Transverse colon (tissue), 4 donors: ENCODE results near the gene NTNG1. TPM values are rescaled to one million over a fixed set of nuclear protein-coding genes. Genes with fewer than 3 reads are reported as not detected.

ENCODE experiments used
- DNase-seq: peaks from one replicate; pipeline ENCODE4 v3.0.0-alpha.2; 2019
- H3K27ac ChIP-seq, 4 donors: fragments of 200-600 bp; sonication (generic); 2 replicates each; pipeline ENCODE4 v1.5.1; 2016 to 2018; ENCODE audit warnings: inconsistent platforms in 4 of 4
- H3K27me3 ChIP-seq: fragments of 200-600 bp; sonication (generic); 2 replicates; pipeline ENCODE4 v1.5.1; 2017; ENCODE audit warnings: inconsistent platforms
- H3K36me3 ChIP-seq, 4 donors: fragments of 200-600 bp; sonication (generic); 2 replicates each; pipeline ENCODE4 v1.5.1; 2017 to 2019; ENCODE audit warnings: inconsistent platforms in 4 of 4
- H3K4me1 ChIP-seq, 4 donors: fragments of 200-600 bp; sonication (generic); 2 replicates each; pipeline ENCODE4 v1.5.1; 2017 to 2020; ENCODE audit warnings: inconsistent platforms in 4 of 4
- H3K4me3 ChIP-seq, 4 donors: fragments of 200-600 bp; sonication (generic); 1 replicate in 1 of 4; 2 replicates in 3 of 4; pipeline versions ENCODE4 v1.5.1 to v1.6.1; 2017 to 2019; ENCODE audit warnings: inconsistent platforms in 4 of 4
- H3K9me3 ChIP-seq, 2 donors: fragments of 200-600 bp; sonication (generic); 2 replicates each; pipeline ENCODE4 v1.5.1; 2017 to 2019; ENCODE audit warnings: inconsistent platforms in 2 of 2
- CTCF ChIP-seq, 5 experiments: fragments of 200-600 bp in 3 of 5; fragments of 450-650 bp in 2 of 5; sonication (generic) in 3 of 5; IDR thresholded peaks; 1 replicate in 2 of 5; 2 replicates in 3 of 5; pipeline ENCODE4 v1.5.1; 2016 to 2017; ENCODE audit warnings: antibody characterized with exemption in 5 of 5, inconsistent platforms in 3 of 5, mild to moderate bottlenecking in 2 of 5, moderate library complexity in 1 of 5
- EP300 ChIP-seq: sonication (generic); formaldehyde crosslinking; IDR thresholded peaks from one replicate; pipeline ENCODE4 v1.6.1; 2017; ENCODE audit warnings: antibody characterized with exemption, low read depth
- POLR2A ChIP-seq: fragments of 450-650 bp; IDR thresholded peaks from one replicate; pipeline ENCODE4 v1.6.1; 2016; ENCODE audit warnings: antibody characterized with exemption, mild to moderate bottlenecking, moderate library complexity
- POLR2AphosphoS5 ChIP-seq, 3 donors: sonication (generic); formaldehyde crosslinking; IDR thresholded peaks; one replicate each; pipeline ENCODE4 v1.6.1; 2016; ENCODE audit warnings: antibody characterized with exemption in 3 of 3
- WGBS, 2 donors: methylation state at CpG; one replicate each; pipeline ENCODE4 v1.1.5; 2018; ENCODE audit warnings: low coverage in 1 of 2; 5-methylcytosine and 5-hydroxymethylcytosine counted together
- in situ Hi-C, 4 donors: fragments of 200-750 bp; cut with MboI; loops; one replicate each; pipeline versions ENCODE4 v1.15.0 to v1.15.1; 2017; ENCODE audit warnings: low sequenced_read_pairs in 3 of 4, low pct_ligation_motif_present in 1 of 4, low pct_unique_long_range_greater_than_20kb in 1 of 4
- intact Hi-C: fragments of 100-400 bp; cut with DNase I; formaldehyde crosslinking; loops from one replicate; pipeline ENCODE4 v1.15.1; 2023; ENCODE audit warnings: low total_unique reads
- total RNA-seq, 4 donors: library from RNA; depleted of rRNA; stranded (reverse); fragments of >200 nt; gene quantifications; one replicate each; pipeline ENCODE4 v1.1.0, GENCODE V29; 2016

NTNG1 gene
- total RNA-seq, 4 donors from 2014 or later = 1.8 to 6.4 (median 3.5) TPM; not detected in 1

- in situ Hi-C loops (loop anchor here in 3 of 4 donors (25.0 kb wide), 2 partner anchors 293 to 318 kb away; no protein-coding TSS in a partner anchor), intact Hi-C loops (no loop called here)
- H3K27ac ChIP-seq = no peak overlapping the region
- H3K4me3 ChIP-seq = no peak overlapping the region
- TF ChIP-seq EP300 = no peak
- no peak for TF ChIP-seq CTCF (IDR thresholded peaks at IDR 0.05)
- no peak for TF ChIP-seq POLR2AphosphoS5 (IDR thresholded peaks at IDR 0.05)
- no peak for TF ChIP-seq POLR2A
- no peaks in the 10 kb centered on the region for H3K36me3 ChIP-seq
- H3K27me3 ChIP-seq = no peaks in the 10 kb centered on the region
- no peaks in the 10 kb centered on the region for H3K9me3 ChIP-seq
- WGBS, 2 donors = 69 to 75% methylated on average over 2 of the region's 2 CpGs
- no peak for DNase-seq
- H3K4me1 ChIP-seq = no peaks in the 10 kb centered on the region
Measured at GRCh38 chr1:107443860-107444259, 303.0 kb downstream of the NTNG1 start.

GRCh38 chr1:107444302-107444701 lies 303.5 kb downstream of the NTNG1 start:
- no peak for DNase-seq
- H3K27me3 ChIP-seq = no peaks in the 10 kb centered on the region
- 80 to 87% methylated on average over 1 of the region's 1 CpG for WGBS, 2 donors

GRCh38 chr1:107449326-107449725 lies 308.5 kb downstream of the NTNG1 start:
- in situ Hi-C loops = loop anchor here in 3 of 4 donors (25.0 kb wide), 2 partner anchors 288 to 313 kb away; no protein-coding TSS in a partner anchor
- no peaks in the 10 kb centered on the region for H3K9me3 ChIP-seq
- no peak overlapping the region for H3K4me3 ChIP-seq
- intact Hi-C loops = no loop called here
- no peaks in the 10 kb centered on the region for H3K4me1 ChIP-seq
- no peak for DNase-seq
- no peaks in the 10 kb centered on the region for H3K36me3 ChIP-seq
- H3K27ac ChIP-seq = no peak overlapping the region
- 90 to 96% methylated on average over 3 of the region's 3 CpGs for WGBS, 2 donors
- no peak for TF ChIP-seq CTCF (IDR thresholded peaks at IDR 0.05)
- no peak for TF ChIP-seq POLR2A
- no peak for TF ChIP-seq POLR2AphosphoS5 (IDR thresholded peaks at IDR 0.05)
- no peak for TF ChIP-seq EP300
- H3K27me3 ChIP-seq = no peaks in the 10 kb centered on the region

More at GRCh38 chr1:107444302-107444701, 303.5 kb downstream of the NTNG1 start:
- in situ Hi-C loops = loop anchor here in 3 of 4 donors (25.0 kb wide), 2 partner anchors 293 to 318 kb away; no protein-coding TSS in a partner anchor
- Histone ChIP-seq H3K27ac (no peak overlapping the region), H3K4me3 (no peak overlapping the region), H3K36me3 (no peaks in the 10 kb centered on the region), H3K9me3 (no peaks in the 10 kb centered on the region), H3K4me1 (no peaks in the 10 kb centered on the region)
- intact Hi-C loops = no loop called here
- TF ChIP-seq CTCF (IDR thresholded peaks at IDR 0.05) (no peak), POLR2AphosphoS5 (IDR thresholded peaks at IDR 0.05) (no peak), POLR2A (no peak), EP300 (no peak)

- intact Hi-C loops = no loop called here
- 67 to 72% methylated on average over 5 of the region's 5 CpGs for WGBS, 2 donors
- no peak for DNase-seq
Measured at GRCh38 chr1:107450899-107451664, 310.2 kb downstream of the NTNG1 start.

More at GRCh38 chr1:107450899-107451664, 310.2 kb downstream of the NTNG1 start:
- Histone ChIP-seq H3K27me3 (no peaks in the 10 kb centered on the region), H3K4me3 (no peak overlapping the region), H3K4me1 (no peaks in the 10 kb centered on the region), H3K36me3 (no peaks in the 10 kb centered on the region), H3K9me3 (no peaks in the 10 kb centered on the region), H3K27ac (peak overlapping the region in 1 of 4 donors; percentile 41)
- in situ Hi-C loops = no loop called here
- TF ChIP-seq EP300 = no peak
- TF ChIP-seq CTCF (IDR thresholded peaks at IDR 0.05) = no peak
- no peak for TF ChIP-seq POLR2AphosphoS5 (IDR thresholded peaks at IDR 0.05)
- TF ChIP-seq POLR2A = no peak
